ENCODE results near the gene CYP2J2.
"Not testable (repeated sequence)": the region's sequence is repeated elsewhere in the genome, so short reads cannot be mapped to it uniquely, and the experiment has no call there.

CYP2J2 gene

GRCh38 chr1:59857679-59858354, 68.8 kb downstream of the CYP2J2 start:
- no peak overlapping the region for H3K4me3 ChIP-seq (ENCODE audit: low read depth, low read length)
- H3K36me3 ChIP-seq (ENCODE audit: control insufficient read depth, insufficient read depth, low read length) = peaks cover 26% of the 10 kb centered on the region
- H3K27ac ChIP-seq (ENCODE audit: low read depth, low read length) = no peak overlapping the region
- H3K27me3 ChIP-seq (ENCODE audit: control insufficient read depth, insufficient read depth, low read length) = no peaks in the 10 kb centered on the region
- H3K9ac ChIP-seq (ENCODE audit: low read depth, low read length) = no peak overlapping the region
- no peaks in the 10 kb centered on the region for H3K4me1 ChIP-seq (ENCODE audit: control insufficient read depth, insufficient read depth, low read length)
- no peaks in the 10 kb centered on the region; the same call in 1 of the 2 replicates for H3K9me3 ChIP-seq (ENCODE audit: control insufficient read depth, insufficient read depth, low read length)

- Histone ChIP-seq H3K36me3 (ENCODE audit: control insufficient read depth, insufficient read depth, low read length) (peaks cover 19% of the 10 kb centered on the region), H3K9me3 (ENCODE audit: control insufficient read depth, insufficient read depth, low read length) (no peaks in the 10 kb centered on the region; the same call in 1 of the 2 replicates), H3K27ac (ENCODE audit: low read depth, low read length) (peak overlapping the region; percentile 33), H3K27me3 (ENCODE audit: control insufficient read depth, insufficient read depth, low read length) (no peaks in the 10 kb centered on the region), H3K4me3 (ENCODE audit: low read depth, low read length) (no peak overlapping the region), H3K4me1 (ENCODE audit: control insufficient read depth, insufficient read depth, low read length) (no peaks in the 10 kb centered on the region), H3K9ac (ENCODE audit: low read depth, low read length) (no peak overlapping the region)
Measured at GRCh38 chr1:59856725-59857338, 69.7 kb downstream of the CYP2J2 start.

- H3K36me3 ChIP-seq (ENCODE audit: control insufficient read depth, insufficient read depth, low read length) = peaks cover 12% of the 10 kb centered on the region
- H3K9me3 ChIP-seq (ENCODE audit: control insufficient read depth, insufficient read depth, low read length); H3K27ac ChIP-seq (ENCODE audit: low read depth, low read length); H3K9ac ChIP-seq (ENCODE audit: low read depth, low read length); H3K4me3 ChIP-seq (ENCODE audit: low read depth, low read length); H3K27me3 ChIP-seq (ENCODE audit: control insufficient read depth, insufficient read depth, low read length); H3K4me1 ChIP-seq (ENCODE audit: control insufficient read depth, insufficient read depth, low read length): not testable (repeated sequence)
Measured at GRCh38 chr1:59855297-59855696, 71.3 kb downstream of the CYP2J2 start.

- Histone ChIP-seq H3K27ac (ENCODE audit: low read depth, low read length) (no peak overlapping the region), H3K27me3 (ENCODE audit: control insufficient read depth, insufficient read depth, low read length) (no peaks in the 10 kb centered on the region), H3K4me3 (ENCODE audit: low read depth, low read length) (no peak overlapping the region), H3K36me3 (ENCODE audit: control insufficient read depth, insufficient read depth, low read length) (peaks cover 30% of the 10 kb centered on the region), H3K9ac (ENCODE audit: low read depth, low read length) (no peak overlapping the region), H3K4me1 (ENCODE audit: control insufficient read depth, insufficient read depth, low read length) (no peaks in the 10 kb centered on the region), H3K9me3 (ENCODE audit: control insufficient read depth, insufficient read depth, low read length) (no peaks in the 10 kb centered on the region; the same call in 1 of the 2 replicates)
Measured at GRCh38 chr1:59852117-59852516, 74.5 kb downstream of the CYP2J2 start.

- H3K9me3 ChIP-seq (ENCODE audit: control insufficient read depth, insufficient read depth, low read length) = no peaks in the 10 kb centered on the region
- peaks cover 54% of the 10 kb centered on the region for H3K36me3 ChIP-seq (ENCODE audit: control insufficient read depth, insufficient read depth, low read length)
- no peaks in the 10 kb centered on the region for H3K4me1 ChIP-seq (ENCODE audit: control insufficient read depth, insufficient read depth, low read length)
- H3K27ac ChIP-seq (ENCODE audit: low read depth, low read length) = no peak overlapping the region
- H3K27me3 ChIP-seq (ENCODE audit: control insufficient read depth, insufficient read depth, low read length) = no peaks in the 10 kb centered on the region
- no peak overlapping the region for H3K4me3 ChIP-seq (ENCODE audit: low read depth, low read length)
- no peak overlapping the region for H3K9ac ChIP-seq (ENCODE audit: low read depth, low read length)
Measured at GRCh38 chr1:59846895-59847282, 79.7 kb downstream of the CYP2J2 start.

GRCh38 chr1:59846209-59846894, 80.2 kb downstream of the CYP2J2 start:
- H3K36me3 ChIP-seq (ENCODE audit: control insufficient read depth, insufficient read depth, low read length) = peaks cover 59% of the 10 kb centered on the region
- H3K4me3 ChIP-seq (ENCODE audit: low read depth, low read length) = no peak overlapping the region
- no peak overlapping the region for H3K27ac ChIP-seq (ENCODE audit: low read depth, low read length)
- H3K4me1 ChIP-seq (ENCODE audit: control insufficient read depth, insufficient read depth, low read length) = no peaks in the 10 kb centered on the region
- no peak overlapping the region for H3K9ac ChIP-seq (ENCODE audit: low read depth, low read length)
- no peaks in the 10 kb centered on the region for H3K27me3 ChIP-seq (ENCODE audit: control insufficient read depth, insufficient read depth, low read length)
- no peaks in the 10 kb centered on the region for H3K9me3 ChIP-seq (ENCODE audit: control insufficient read depth, insufficient read depth, low read length)

GRCh38 chr1:59845091-59845490, 81.5 kb downstream of the CYP2J2 start:
- no peak overlapping the region for H3K9ac ChIP-seq (ENCODE audit: low read depth, low read length)
- H3K9me3 ChIP-seq (ENCODE audit: control insufficient read depth, insufficient read depth, low read length) = no peaks in the 10 kb centered on the region
- no peaks in the 10 kb centered on the region for H3K4me1 ChIP-seq (ENCODE audit: control insufficient read depth, insufficient read depth, low read length)
- H3K27me3 ChIP-seq (ENCODE audit: control insufficient read depth, insufficient read depth, low read length) = no peaks in the 10 kb centered on the region
- H3K36me3 ChIP-seq (ENCODE audit: control insufficient read depth, insufficient read depth, low read length) = peaks cover 72% of the 10 kb centered on the region
- no peak overlapping the region for H3K4me3 ChIP-seq (ENCODE audit: low read depth, low read length)
- H3K27ac ChIP-seq (ENCODE audit: low read depth, low read length) = no peak overlapping the region
